AML-193 (cell line): Measurements from ENCODE around the gene MOCOS.
"Not testable (repeated sequence)": the region's sequence is repeated elsewhere in the genome, so short reads cannot be mapped to it uniquely, and the experiment has no call there.

Experiments used
- DNase-seq, 2 experiments: peaks; one replicate each; lab custom pipeline; 2025; lab: John Stamatoyannopoulos, UW

MOCOS gene

DNA sequence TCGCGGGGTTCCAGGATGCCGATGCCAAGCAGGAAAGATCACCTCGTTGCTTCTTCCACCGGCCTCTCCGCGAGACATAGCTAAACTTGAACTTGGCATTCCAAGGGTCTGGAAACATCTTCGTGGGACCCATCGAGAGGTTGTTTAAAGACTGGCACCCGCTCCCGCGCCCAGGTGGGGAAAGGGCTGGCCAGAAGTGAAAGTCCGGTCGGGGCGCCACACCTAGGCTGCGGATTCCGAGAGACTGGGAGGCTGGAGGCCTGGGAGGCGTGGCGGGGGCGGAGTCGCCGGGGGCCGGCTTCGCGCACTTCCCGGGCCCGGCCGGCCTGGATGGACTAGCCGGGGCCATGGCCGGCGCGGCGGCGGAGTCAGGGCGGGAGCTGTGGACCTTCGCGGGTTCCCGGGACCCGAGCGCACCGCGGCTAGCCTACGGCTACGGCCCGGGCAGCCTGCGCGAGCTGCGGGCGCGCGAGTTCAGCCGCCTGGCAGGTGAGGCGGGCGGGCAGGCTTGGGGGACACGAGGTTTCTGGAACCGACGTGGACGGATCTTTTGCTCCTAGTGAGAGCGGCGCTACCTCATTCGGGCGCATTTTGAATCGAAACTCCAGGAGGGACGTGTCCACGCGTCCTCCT, at the start of gene MOCOS:
TSS of gene MOCOS (plus strand) at position 305 of the 633 bp plus-strand sequence. CDS start at position 348, 43 bp downstream.
- no peak for DNase-seq

GRCh38 chr18:36139245-36139644, 48.1 kb upstream of the MOCOS start:
- DNase-seq, result no peak

- DNase-seq, result no peak
Observed at GRCh38 chr18:36141576-36141975, 45.7 kb upstream of the MOCOS start.

DNA sequence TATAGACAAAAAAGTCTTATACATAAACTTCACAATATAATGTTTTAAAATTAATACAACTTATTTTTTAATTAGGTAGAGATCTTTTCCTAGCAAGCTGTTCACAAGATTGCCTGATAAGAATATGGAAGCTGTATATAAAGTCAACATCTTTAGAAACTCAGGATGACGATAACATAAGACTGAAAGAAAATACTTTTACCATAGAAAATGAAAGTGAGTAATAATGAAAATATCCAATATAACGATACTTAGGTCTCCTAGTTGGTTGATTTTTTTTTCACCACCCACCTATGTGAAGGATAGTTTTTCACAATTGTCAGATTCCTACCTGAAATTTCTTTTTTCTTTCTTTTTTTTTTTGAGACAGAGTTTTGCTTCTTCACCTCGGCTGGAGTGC, 44.5 kb upstream of the MOCOS start:
- no peak for DNase-seq

DNA sequence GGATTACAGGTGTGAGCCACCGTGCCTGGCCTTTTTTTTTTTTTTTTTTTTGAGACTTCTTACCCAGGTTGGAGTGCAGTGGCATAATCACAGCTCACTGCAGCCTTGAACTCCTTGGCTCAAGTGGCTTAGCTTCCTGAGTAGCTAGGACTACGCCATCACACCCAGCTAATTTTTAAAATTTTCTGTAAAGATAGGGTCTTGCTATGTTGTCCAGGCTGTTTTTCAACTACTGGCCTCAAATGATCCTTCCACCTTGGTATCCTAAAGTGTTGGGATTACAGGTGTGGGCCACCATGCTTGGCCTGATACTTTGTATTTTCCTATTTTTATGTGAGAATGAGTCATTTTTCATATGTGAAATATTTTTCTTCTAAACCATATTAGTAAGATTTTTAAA, 43.9 kb upstream of the MOCOS start:
- no peak for DNase-seq

DNA sequence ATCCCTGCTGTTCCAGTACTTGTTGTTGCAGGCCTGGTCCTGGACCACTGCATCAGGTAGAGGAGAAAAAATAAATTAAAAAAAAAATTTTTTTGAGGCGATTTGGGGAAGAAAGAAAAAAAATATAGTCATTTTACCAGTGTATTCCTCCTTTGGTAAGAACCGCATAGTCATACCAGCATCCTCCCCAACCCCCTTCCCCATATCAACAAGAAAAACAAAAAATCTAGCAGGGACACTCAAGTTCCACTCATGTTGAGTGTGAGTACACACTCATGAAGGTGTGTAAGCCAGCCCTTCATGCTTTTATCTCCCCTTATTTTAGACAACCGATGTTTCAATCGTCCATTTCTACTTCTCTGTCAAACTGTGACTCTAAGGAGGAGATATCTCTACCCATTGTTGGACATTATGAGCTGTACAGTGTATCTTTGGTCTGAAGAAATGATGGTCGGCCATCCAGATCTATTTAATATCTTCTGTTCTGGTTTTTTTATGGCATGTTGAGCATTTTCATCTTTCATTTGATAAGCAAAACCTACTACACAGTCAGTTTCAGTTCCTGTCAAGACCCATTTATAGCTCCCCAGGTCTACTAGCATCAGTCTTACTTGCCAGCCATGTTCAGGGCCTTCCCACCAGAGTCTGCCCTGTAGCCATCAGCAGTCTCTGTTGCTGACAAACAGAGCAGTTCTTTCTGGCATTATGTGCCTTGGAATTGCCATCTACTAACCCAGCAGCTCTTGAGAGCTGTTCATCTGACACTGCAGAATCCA, 37.6 kb upstream of the MOCOS start:
- DNase-seq, result no peak

DNA sequence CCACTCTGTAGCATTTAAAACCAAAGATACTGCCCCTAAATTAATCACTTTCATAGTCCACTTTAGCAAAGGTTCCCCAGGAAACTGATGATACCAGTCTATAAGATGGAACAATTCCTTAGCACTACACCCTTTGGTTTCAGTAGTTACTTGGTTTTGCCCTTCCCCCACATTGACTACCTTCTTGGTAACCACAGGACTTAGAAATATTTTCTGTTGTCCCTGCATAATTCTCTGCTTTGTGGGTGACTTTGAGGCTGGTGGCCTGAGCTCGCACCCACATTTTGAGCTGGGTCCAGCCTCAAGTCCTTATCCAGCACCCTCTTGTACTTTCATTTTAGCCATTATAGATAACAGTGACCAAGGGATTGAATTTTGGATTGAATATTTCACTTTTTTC, 34.5 kb upstream of the MOCOS start:
- no peak for DNase-seq

DNA sequence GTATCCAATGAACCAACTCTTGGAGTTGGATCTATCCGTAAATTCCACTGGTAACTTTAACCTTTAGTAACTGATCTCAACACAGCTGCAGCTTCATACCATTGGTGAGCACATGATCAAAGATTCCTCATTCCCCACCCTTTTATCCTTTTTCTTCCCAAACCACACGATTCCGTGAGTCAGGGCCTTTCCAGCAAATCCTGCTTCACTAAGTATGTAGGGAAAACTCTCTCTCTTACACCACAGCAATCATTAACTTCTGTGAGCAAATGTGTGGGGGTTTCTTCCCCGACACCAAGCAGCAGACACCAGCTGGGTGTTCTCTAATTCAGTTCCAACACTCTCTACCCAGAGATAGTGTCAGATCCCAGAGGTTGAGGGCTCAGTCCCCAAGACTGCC, 34.1 kb upstream of the MOCOS start:
- DNase-seq, result no peak

DNA sequence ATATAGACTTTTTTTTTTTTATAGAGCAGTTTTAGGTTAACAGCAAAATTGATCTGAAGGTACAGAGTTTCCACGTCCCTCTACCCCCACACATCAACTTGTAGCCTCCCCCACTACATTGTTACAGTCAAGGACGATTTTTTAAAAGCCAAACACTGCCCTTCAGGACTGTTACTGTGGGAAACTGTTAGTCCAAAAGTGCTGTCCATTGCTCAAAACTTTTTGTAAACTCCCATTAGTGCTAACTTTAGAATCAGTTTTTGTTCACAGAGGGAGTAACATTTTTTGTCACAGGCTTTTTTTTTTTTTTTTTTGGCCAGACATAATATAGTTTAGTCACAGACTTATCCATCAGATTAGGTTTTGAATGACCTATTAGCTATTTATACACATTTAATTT, 33.5 kb upstream of the MOCOS start:
- no peak for DNase-seq

DNA sequence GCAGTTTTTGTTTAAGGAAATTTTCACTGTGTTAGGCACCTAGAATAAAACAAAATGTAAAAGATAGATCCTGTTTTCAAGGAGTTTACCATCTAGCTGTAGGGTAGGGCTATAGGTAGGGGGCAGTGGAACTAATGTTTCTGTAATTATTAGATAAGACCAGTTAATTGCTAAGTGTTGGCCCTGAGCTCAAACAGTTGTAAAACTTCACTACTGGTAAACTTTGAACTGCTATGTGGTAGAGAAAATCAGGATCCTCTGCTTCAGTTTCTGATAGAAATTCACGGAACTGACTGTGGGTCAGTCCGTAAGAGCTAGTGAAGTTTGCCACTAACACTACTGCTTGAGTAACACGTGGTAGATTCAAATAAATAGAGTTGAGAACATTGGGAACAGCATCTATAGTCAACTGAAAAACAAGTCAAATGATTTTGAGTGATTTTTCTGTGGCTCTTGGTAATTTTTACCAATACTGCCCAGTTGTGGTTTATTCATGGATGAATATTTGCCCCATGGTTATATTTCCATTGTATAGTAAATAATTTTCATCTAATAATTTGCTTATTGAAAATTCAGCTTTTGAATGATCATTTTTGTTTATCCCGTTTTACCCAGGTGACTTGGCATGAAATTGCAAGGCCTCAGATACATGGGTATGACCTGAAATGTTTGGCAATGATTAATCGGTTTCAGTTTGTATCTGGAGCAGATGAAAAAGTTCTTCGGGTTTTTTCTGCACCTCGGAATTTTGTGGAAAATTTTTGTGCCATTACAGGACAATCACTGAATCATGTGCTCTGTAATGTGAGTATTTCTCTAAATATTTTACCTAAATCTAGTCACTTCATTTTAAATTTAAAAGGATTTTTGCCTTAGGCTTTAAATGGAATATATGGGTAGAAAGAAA, 31.2 kb upstream of the MOCOS start:
- no peak for DNase-seq

GRCh38 chr18:36157441-36157840, 29.9 kb upstream of the MOCOS start:
- no peak for DNase-seq

DNA sequence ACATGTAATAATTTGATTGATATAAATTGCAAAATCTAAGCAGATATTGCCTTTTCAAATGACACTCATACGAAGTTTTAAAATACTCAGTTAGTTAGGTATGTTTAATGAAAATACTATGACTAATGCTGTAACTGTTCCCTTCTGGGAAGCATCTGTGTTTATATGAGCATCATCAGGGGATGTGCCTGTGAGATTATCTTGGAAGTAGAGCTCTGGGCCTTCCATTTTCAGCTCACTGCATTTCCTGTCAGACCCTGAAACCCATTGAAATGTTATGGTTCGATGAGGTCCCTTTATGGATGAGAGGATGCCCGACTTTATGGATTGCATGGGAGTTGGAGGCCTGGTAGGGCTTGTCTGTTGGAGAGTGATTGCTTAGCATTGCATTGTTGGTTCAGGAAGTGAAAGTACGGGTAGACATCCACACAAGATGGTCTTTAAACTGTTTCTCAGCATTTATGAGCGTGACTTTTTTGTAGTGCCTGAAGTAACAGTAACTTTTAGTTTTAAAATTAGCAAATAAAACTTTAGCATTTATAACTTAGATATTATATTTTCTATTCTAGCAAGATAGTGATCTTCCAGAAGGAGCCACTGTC, 28.9 kb upstream of the MOCOS start:
- DNase-seq, result no peak

- no peak for DNase-seq
Observed at GRCh38 chr18:36160959-36161371, 26.3 kb upstream of the MOCOS start.

- DNase-seq, result no peak
Observed at GRCh38 chr18:36162981-36163380, 24.3 kb upstream of the MOCOS start.

GRCh38 chr18:36167692-36168218, 19.5 kb upstream of the MOCOS start:
- no peak for DNase-seq

- not testable (repeated sequence) for DNase-seq
Observed at GRCh38 chr18:36168296-36168695, 19.0 kb upstream of the MOCOS start.

DNA sequence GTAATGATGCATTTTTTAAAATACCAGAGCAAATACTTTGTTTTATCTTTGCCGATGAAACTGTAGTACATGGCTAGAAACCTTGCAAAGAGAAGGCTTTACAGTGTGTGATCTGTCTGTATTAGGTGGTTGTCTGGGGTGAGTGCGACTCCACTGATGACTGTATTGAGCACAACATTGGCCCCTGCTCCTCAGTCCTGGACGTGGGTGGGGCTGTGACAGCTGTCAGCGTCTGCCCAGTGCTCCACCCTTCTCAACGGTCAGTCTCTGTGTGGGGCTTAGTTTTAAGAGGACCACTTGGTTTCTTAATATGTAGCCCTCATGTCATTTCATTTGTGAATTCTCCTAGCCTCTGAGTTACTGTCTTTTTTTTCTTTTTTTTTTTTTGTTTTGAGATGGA, 17.4 kb upstream of the MOCOS start:
- no peak for DNase-seq

GRCh38 chr18:36175481-36175880, 11.8 kb upstream of the MOCOS start:
- no peak for DNase-seq

DNA sequence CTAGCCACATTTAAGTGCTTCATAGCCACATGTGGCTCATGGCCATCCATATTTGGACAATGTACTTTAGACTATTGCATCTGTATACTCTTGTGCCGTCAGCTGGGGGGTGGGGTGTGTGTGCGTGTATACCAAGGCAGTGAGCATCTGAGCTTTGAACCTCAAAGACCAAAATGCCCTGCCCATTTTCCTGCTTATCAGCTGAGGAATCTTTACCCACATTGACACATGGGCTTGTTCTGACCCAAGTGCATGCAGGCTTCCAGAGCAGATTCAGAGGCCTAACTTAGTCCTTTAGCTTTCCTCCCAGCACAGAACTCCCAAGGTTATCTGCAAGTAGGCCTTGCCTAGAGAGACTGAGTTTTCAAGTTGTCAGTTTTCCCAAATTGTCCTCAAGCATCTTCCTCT, 11.1 kb upstream of the MOCOS start:
- no peak for DNase-seq

GRCh38 chr18:36176711-36177110, 10.6 kb upstream of the MOCOS start:
- no peak for DNase-seq

DNA sequence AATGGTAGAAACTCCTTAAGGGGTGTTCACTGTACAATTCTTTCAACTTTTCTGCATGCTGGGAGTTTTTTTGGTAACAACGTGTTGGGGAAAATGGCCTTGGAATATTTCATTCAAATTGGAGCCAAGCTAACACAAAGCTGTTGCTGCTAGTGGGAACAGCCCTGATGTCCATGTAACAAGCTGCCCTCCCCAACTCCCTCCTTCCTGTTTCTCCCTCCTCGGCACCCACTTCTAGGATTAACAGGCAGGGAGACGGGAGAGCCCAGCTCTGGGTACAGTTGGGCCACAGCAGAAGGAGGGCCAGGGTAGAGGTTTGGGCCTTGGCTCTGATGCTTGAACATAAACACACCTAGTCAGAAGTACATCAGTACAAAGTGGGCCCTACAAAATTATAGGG, 9.4 kb upstream of the MOCOS start:
- no peak for DNase-seq
